H1 (cell line): Measurements from ENCODE around the gene ASTN2. TPM values are rescaled to one million over a fixed set of nuclear protein-coding genes. Genes with fewer than 3 reads are reported as not detected.

Experiments
- MAX ChIP-seq: IDR thresholded peaks from 2 replicates; pipeline ENCODE4 v1.6.1; 2012; ENCODE audit warnings: inconsistent platforms
- NANOG ChIP-seq: IDR thresholded peaks from 2 replicates; pipeline ENCODE4 v1.6.1; 2011; ENCODE audit warnings: low read length, low read depth, mild to moderate bottlenecking, inconsistent platforms; ENCODE audit not compliant: insufficient read depth, poor library complexity, severe bottlenecking
- polyA plus RNA-seq, 7 experiments: library from polyadenylated mRNA; depleted of rRNA in 3 of 7; stranded (reverse) in 5 of 7; unstranded in 2 of 7; fragments of >200 nt in 5 of 7; fragments of 200-250 nt in 2 of 7; gene quantifications; 1 replicate in 5 of 7; 2 replicates in 1 of 7; 4 replicates in 1 of 7; pipeline versions ENCODE4 v1.2.1 to v1.2.3, GENCODE V29; 2011 to 2013; ENCODE audit warnings: missing spikeins in 2 of 7, mixed read lengths in 2 of 7
- total RNA-seq: library from RNA; stranded (reverse); fragmentation: NEBNext Ultra II Directional; extraction: Animal tissue kit (Norgen Biotek cat#: 25700); gene quantifications from 2 replicates; pipeline ENCODE4 v1.2.1, GENCODE V29; 2021

The ASTN2 gene
- total and polyA plus RNA-seq, 2 of the 8 experiments (the other 6 are each of a cell fraction or from before 2014, with no cell fraction given) = 8.2 to 13.7 TPM

- TF ChIP-seq NANOG = no peak
- no peak for TF ChIP-seq MAX
- TF ChIP-seq, all 59 proteins: peak for 0
Observed at GRCh38 chr9:116435706-116436105, 979.2 kb downstream of the ASTN2 start (continued).
